ENCODE data around the gene TPP1.

GRCh38 chr11:6629892-6630631 lies 10.8 kb upstream of the TPP1 start:
- TF ChIP-seq POLR2A (IDR thresholded peaks at IDR 0.05; ENCODE audit: low read depth): no peak
- no peak for TF ChIP-seq CTCF (IDR thresholded peaks at IDR 0.05)
- TF ChIP-seq EP300 (IDR thresholded peaks at IDR 0.05): no peak
- no peak for TF ChIP-seq POLR2AphosphoS5 (IDR thresholded peaks at IDR 0.05)

Data from esophagus muscularis mucosa (tissue), 4 donors.